ENCODE results near the gene IFNLR1. TPM values are rescaled to one million over a fixed set of nuclear protein-coding genes. Genes with fewer than 3 reads are reported as not detected.

IFNLR1 gene
- total RNA-seq, 2 experiments from 2014 or later = 29.4 to 30.5 TPM

DNA sequence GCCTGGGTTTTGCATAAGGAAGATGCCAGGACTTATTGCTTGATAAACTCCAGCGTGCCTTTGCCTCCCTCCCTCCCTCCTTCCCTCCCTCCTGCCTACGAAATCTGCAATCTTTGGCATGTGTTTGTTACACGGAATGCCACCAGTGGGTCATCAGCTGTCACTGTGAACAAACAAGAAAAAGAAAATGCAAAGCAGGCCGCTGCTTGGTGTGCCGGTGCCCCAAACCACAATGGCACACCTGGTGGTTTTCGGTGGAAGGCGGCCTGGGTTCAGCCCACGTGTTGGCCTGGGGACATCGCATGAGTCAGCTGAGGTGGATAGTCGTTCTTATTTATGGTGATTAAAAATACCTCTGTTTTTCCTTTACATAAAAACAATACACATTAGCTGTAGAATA, 16.3 kb upstream of the IFNLR1 start:
- BruUV-seq (replicated peaks) = no TSS peak
- no peak for TF ChIP-seq EZH2phosphoT487 (IDR thresholded peaks at IDR 0.05; ENCODE audit: borderline replicate concordance, low read depth, low read length)
- TF ChIP-seq, protein P1, sequence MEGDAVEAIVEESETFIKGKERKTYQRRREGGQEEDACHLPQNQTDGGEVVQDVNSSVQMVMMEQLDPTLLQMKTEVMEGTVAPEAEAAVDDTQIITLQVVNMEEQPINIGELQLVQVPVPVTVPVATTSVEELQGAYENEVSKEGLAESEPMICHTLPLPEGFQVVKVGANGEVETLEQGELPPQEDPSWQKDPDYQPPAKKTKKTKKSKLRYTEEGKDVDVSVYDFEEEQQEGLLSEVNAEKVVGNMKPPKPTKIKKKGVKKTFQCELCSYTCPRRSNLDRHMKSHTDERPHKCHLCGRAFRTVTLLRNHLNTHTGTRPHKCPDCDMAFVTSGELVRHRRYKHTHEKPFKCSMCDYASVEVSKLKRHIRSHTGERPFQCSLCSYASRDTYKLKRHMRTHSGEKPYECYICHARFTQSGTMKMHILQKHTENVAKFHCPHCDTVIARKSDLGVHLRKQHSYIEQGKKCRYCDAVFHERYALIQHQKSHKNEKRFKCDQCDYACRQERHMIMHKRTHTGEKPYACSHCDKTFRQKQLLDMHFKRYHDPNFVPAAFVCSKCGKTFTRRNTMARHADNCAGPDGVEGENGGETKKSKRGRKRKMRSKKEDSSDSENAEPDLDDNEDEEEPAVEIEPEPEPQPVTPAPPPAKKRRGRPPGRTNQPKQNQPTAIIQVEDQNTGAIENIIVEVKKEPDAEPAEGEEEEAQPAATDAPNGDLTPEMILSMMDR (conservative IDR thresholded peaks at IDR 0.05; ENCODE audit: low read length) = no peak
- Histone ChIP-seq H3K9me3 (ENCODE audit: low read length) (no peaks in the 10 kb centered on the region), H3K4me3 (ENCODE audit: low read depth, low read length, poor library complexity, severe bottlenecking) (peak overlapping the region; percentile 72), H3K27ac (ENCODE audit: low read depth, low read length, poor library complexity, severe bottlenecking) (peak overlapping the region; percentile 72), H3K4me1 (ENCODE audit: insufficient read depth, low read length, poor library complexity, severe bottlenecking) (peaks cover 75% of the 10 kb centered on the region), H3K9me2 (ENCODE audit: insufficient read depth, low read length) (no peaks in the 10 kb centered on the region), H2AFZ (ENCODE audit: low read length) (peak overlapping the region; percentile 17; the same call in 1 of the 2 replicates), H4K20me1 (ENCODE audit: insufficient read depth, low read length) (no peaks in the 10 kb centered on the region), H3K4me2 (ENCODE audit: low read length) (peak overlapping the region; percentile 83), H3K79me2 (ENCODE audit: insufficient read depth, low read depth, low read length) (peaks cover 11% of the 10 kb centered on the region; the same call in 1 of the 2 replicates), H3K36me3 (ENCODE audit: insufficient read depth, low read length) (peaks cover 23% of the 10 kb centered on the region)
- ChIA-PET CTCF (ENCODE audit: unreplicated experiment) (interaction anchor here (1.2 kb wide), 1 partner anchor 188 kb away, joined by 4 read pairs; no protein-coding TSS in a partner anchor), POLR2A (interaction anchor here (0.7 to 1.0 kb wide), 4 partner anchors 18 to 190 kb away, joined by 3 to 8 read pairs (median 3); no protein-coding TSS in a partner anchor)
- intact Hi-C loops (cut with micrococcal nuclease; ENCODE audit: unreplicated experiment) = loop anchor here (5.0 kb wide), 1 partner anchor 119 kb away; no protein-coding TSS in a partner anchor
- peak; percentile 81 for DNase-seq (ENCODE audit: low spot score)

DNA sequence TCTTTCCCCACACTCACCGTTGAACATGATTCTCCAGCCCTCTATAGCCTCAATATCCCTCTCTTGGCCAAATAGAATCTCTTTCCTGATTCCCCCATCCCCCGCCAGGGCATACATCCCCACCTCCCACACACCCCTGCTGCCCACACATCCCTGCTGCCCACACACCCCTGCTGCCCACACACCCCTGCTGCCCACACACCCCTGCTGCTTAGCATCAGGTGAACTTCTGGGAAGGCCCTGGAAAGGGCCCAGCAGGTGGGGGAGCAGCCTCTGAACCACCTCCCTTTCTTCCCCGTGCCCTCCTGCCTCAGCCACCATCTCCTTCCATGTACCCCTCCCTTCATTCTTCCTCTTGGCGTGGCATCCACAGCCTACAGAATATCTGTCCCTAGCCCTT, 15.9 kb upstream of the IFNLR1 start:
- peaks cover 19% of the 10 kb centered on the region for H3K36me3 ChIP-seq (ENCODE audit: insufficient read depth, low read length)
- no peaks in the 10 kb centered on the region for H3K9me3 ChIP-seq (ENCODE audit: low read length)
- no peak for DNase-seq (ENCODE audit: low spot score)
- H3K79me2 ChIP-seq (ENCODE audit: insufficient read depth, low read depth, low read length) = peaks cover 11% of the 10 kb centered on the region; the same call in 1 of the 2 replicates
- peaks cover 79% of the 10 kb centered on the region for H3K4me1 ChIP-seq (ENCODE audit: insufficient read depth, low read length, poor library complexity, severe bottlenecking)
- peak overlapping the region; percentile 72 for H3K27ac ChIP-seq (ENCODE audit: low read depth, low read length, poor library complexity, severe bottlenecking)
- H3K4me3 ChIP-seq (ENCODE audit: low read depth, low read length, poor library complexity, severe bottlenecking) = peak overlapping the region; percentile 72
- no peaks in the 10 kb centered on the region for H4K20me1 ChIP-seq (ENCODE audit: insufficient read depth, low read length)
- ChIA-PET CTCF (ENCODE audit: unreplicated experiment) (interaction anchor here (1.0 to 1.6 kb wide), 2 partner anchors 190 to 278 kb away, joined by 3 to 6 read pairs; no protein-coding TSS in a partner anchor), POLR2A (interaction anchor here (0.7 to 1.8 kb wide), 3 partner anchors 13 to 59 kb away, joined by 3 to 8 read pairs (median 7); no protein-coding TSS in a partner anchor)
- TF ChIP-seq, protein P1 (conservative IDR thresholded peaks at IDR 0.05; ENCODE audit: low read length) = no peak
- intact Hi-C loops (cut with micrococcal nuclease; ENCODE audit: unreplicated experiment) = loop anchor here (5.0 kb wide), 1 partner anchor 119 kb away; no protein-coding TSS in a partner anchor
- peak overlapping the region; percentile 83 for H3K4me2 ChIP-seq (ENCODE audit: low read length)
- peak overlapping the region; percentile 17; the same call in 1 of the 2 replicates for H2AFZ ChIP-seq (ENCODE audit: low read length)
- BruUV-seq (replicated peaks) = no TSS peak
- no peaks in the 10 kb centered on the region for H3K9me2 ChIP-seq (ENCODE audit: insufficient read depth, low read length)

DNA sequence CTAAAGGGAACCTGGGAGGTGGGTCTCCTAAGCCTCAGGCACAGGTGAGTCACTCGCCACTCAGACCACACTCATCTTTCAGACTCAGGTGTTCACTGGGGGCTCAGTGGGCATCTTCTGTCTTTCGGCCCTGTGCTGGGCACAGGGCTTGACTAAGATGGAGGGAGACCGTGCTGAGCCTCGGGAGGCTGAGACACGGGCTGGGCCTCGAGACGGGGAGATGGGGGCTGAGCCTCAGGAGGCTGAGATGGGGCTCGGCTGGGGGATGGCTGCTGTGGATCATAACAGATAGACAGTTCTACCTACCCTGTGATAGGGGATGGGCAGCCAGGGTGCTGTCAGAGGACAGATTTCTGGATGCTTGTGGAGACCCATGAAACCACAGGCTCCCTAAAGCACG, 15.5 kb upstream of the IFNLR1 start:
- Histone ChIP-seq H3K4me2 (ENCODE audit: low read length) (peak overlapping the region; percentile 83), H3K27ac (ENCODE audit: low read depth, low read length, poor library complexity, severe bottlenecking) (peak overlapping the region; percentile 72), H3K79me2 (ENCODE audit: insufficient read depth, low read depth, low read length) (peaks cover 11% of the 10 kb centered on the region; the same call in 1 of the 2 replicates), H3K9me3 (ENCODE audit: low read length) (no peaks in the 10 kb centered on the region), H3K4me3 (ENCODE audit: low read depth, low read length, poor library complexity, severe bottlenecking) (peak overlapping the region; percentile 72), H3K4me1 (ENCODE audit: insufficient read depth, low read length, poor library complexity, severe bottlenecking) (peaks cover 83% of the 10 kb centered on the region), H3K9me2 (ENCODE audit: insufficient read depth, low read length) (no peaks in the 10 kb centered on the region), H3K36me3 (ENCODE audit: insufficient read depth, low read length) (peaks cover 17% of the 10 kb centered on the region; the same call in 1 of the 2 replicates), H4K20me1 (ENCODE audit: insufficient read depth, low read length) (no peaks in the 10 kb centered on the region), H2AFZ (ENCODE audit: low read length) (peak overlapping the region; percentile 17; the same call in 1 of the 2 replicates)
- intact Hi-C loops (cut with micrococcal nuclease; ENCODE audit: unreplicated experiment) = loop anchor here (5.0 kb wide), 1 partner anchor 120 kb away; no protein-coding TSS in a partner anchor
- BruUV-seq (replicated peaks) = no TSS peak
- ChIA-PET POLR2A (interaction anchor here (1.2 to 1.8 kb wide), 3 partner anchors 12 to 191 kb away, joined by 3 to 8 read pairs (median 7); no protein-coding TSS in a partner anchor), CTCF (ENCODE audit: unreplicated experiment) (interaction anchor here (1.0 to 1.6 kb wide), 4 partner anchors 12 to 278 kb away, joined by 3 to 10 read pairs (median 6); no protein-coding TSS in a partner anchor)
- TF ChIP-seq, protein P1 (conservative IDR thresholded peaks at IDR 0.05; ENCODE audit: low read length) = no peak
- no peak for TF ChIP-seq EZH2phosphoT487 (IDR thresholded peaks at IDR 0.05; ENCODE audit: borderline replicate concordance, low read depth, low read length)
- no peak for DNase-seq (ENCODE audit: low spot score)

Measured in OCI-LY7 (cell line).